Measurements from ENCODE around the gene STX10.

DNA sequence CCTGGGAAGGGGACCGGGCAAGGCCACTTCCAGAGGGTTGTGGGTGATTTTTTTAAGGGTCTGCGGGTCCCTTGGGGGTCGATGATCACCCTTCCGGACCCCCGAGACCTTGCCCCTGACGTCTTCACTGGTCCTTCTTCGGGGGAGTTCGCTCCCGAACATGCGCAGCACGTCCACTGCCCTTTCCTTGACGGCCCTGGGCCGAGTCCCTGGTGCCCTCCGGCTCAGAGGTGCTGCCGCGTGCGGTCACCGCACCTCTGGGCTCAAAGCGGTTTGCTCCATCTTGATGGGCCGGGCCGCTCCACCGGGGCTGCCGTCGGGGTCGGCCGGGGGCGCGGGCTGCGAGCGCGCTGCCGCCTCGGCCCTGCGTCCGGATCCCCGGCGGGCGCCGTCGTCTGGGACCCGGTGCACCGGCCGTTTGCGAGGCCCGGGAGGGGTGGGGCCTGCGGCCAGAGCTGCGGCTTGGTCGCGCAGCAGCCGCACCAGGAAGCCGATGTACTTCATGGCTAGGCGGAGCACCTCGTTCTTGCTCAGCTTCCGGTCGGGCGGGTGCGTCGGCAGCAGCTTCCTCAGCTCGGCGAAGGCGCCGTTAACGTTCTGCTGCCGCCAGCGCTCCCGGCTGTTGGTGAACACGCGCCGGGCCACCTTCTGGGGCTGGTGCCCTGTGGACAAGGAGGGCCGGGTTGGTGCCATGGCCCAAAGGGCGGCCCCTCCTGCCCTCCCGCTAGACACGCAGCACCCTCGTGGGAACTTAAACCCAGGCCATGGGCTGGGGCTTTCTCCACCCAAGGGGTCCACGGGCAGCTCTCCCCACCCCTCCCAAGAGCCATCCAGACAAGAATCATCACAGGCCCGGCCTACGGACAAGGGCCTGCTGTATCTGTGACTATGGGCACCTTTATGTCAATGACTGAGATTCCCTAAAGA, 50.8 kb downstream of the STX10 start:
- TF ChIP-seq EZH2phosphoT487 (IDR thresholded peaks at IDR 0.05; ENCODE audit: borderline replicate concordance, low read depth, low read length) (no peak), CTCF (conservative IDR thresholded peaks at IDR 0.05; ENCODE audit: low read length) (no peak)

All from OCI-LY7 (cell line).